ENCODE results near the gene PAPPA2. TPM values are rescaled to one million over a fixed set of nuclear protein-coding genes. Genes with fewer than 3 reads are reported as not detected.

The PAPPA2 gene
- total RNA-seq, 1 donor from 2014 or later: 3.1 TPM

DNA sequence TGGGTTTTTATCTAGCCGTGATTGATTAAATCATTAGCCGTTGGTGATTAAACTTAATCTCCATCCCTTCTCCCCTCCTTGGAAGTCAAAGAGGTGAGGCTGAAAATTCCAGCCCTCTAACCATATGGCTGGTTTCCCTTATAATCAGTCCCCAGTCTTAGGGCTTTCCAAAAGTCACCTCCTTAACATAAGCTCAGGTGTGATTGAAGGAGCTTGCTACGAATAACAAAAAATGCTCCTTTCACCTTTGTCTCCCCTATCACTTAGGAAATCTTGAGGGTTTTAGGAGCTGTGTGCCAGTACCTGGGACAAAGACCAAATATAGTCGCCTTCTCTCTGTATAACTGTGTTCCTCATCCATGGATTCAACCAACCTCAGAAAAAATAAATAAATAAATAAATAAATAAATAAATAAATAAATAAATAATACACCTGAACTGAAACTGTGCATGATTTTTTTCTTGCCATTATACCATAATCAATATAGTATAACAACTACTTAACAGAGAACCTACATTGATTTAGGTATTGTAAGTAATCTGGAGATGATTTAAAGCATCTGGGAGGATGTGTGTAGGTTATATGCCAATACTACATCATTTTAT, 82.2 kb downstream of the PAPPA2 start:
- H3K27ac ChIP-seq (ENCODE audit: low read depth, low read length): no peak overlapping the region
- peaks cover 2 to 7% (median 3%) of the 10 kb centered on the region in 3 donors for H3K27me3 ChIP-seq (ENCODE audit: control insufficient read depth in 3 of 3, insufficient read depth in 3 of 3, low read length in 3 of 3)
- H3K4me3 ChIP-seq (ENCODE audit: low read length in 3 of 3): no peak overlapping the region
- H3K36me3 ChIP-seq (ENCODE audit: control insufficient read depth in 3 of 3, insufficient read depth in 3 of 3, low read length in 3 of 3): no peaks in the 10 kb centered on the region
- H3K4me1 ChIP-seq (ENCODE audit: control insufficient read depth in 3 of 3, insufficient read depth in 3 of 3, low read length in 3 of 3): no peaks in the 10 kb centered on the region
- no peak overlapping the region for H3K9ac ChIP-seq (ENCODE audit: low read depth in 1 of 3, low read length in 3 of 3)
- no peaks in the 10 kb centered on the region for H3K9me3 ChIP-seq (ENCODE audit: control insufficient read depth in 3 of 3, low read length in 3 of 3)

DNA sequence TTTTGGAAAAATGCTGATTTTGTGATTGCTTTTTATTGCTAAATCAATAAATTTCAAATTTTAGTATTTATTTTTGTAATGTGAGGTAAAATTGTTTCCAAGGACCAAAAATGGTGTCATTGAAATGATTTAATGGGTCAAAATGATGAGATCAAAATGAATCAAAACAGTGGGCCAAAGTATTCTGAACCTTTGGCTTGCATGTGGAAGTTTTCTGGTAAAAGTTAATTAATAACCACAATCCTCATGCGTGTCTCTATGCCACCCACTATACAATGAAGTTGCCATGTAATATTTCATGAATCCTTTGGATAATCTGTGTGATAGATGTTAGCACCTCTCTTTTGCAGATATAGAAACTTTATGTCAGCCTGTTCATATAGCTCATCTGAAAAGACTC, 83.8 kb downstream of the PAPPA2 start:
- no peak overlapping the region for H3K9ac ChIP-seq (ENCODE audit: low read depth in 1 of 3, low read length in 3 of 3)
- peaks cover 0 to 8% (median 0%) of the 10 kb centered on the region in 3 donors for H3K4me1 ChIP-seq (ENCODE audit: control insufficient read depth in 3 of 3, insufficient read depth in 3 of 3, low read length in 3 of 3)
- H3K36me3 ChIP-seq (ENCODE audit: control insufficient read depth in 3 of 3, insufficient read depth in 3 of 3, low read length in 3 of 3): no peaks in the 10 kb centered on the region
- peaks cover 5 to 7% (median 5%) of the 10 kb centered on the region in 3 donors for H3K27me3 ChIP-seq (ENCODE audit: control insufficient read depth in 3 of 3, insufficient read depth in 3 of 3, low read length in 3 of 3)
- H3K4me3 ChIP-seq (ENCODE audit: low read length in 3 of 3): no peak overlapping the region
- no peaks in the 10 kb centered on the region for H3K9me3 ChIP-seq (ENCODE audit: control insufficient read depth in 3 of 3, low read length in 3 of 3)
- no peak overlapping the region for H3K27ac ChIP-seq (ENCODE audit: low read depth, low read length)

DNA sequence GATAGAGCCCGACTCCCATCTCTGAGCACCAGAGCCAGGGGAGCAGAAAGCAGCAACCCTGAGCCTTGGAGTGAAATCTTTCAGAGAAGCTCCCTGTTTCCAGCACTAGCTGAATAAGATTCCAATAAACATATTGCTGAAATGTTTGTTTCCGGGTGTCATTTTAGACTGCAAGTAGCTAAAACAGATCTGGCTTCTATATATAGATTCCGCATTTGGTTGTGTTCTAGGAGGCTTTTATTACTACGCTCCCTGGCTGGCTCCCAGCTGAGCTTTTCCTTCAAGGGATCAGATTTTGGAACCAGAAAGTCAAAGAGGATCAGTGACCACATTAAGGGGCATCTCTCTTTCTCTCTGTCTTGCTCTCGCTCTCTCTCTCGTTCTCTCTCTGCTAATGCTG, 88.2 kb downstream of the PAPPA2 start:
- Histone ChIP-seq H3K4me3 (ENCODE audit: low read length in 3 of 3) (no peak overlapping the region), H3K27ac (ENCODE audit: low read depth, low read length) (no peak overlapping the region), H3K27me3 (ENCODE audit: control insufficient read depth in 3 of 3, insufficient read depth in 3 of 3, low read length in 3 of 3) (peaks cover 10 to 28% (median 16%) of the 10 kb centered on the region in 3 donors), H3K36me3 (ENCODE audit: control insufficient read depth in 3 of 3, insufficient read depth in 3 of 3, low read length in 3 of 3) (no peaks in the 10 kb centered on the region), H3K9ac (ENCODE audit: low read depth in 1 of 3, low read length in 3 of 3) (no peak overlapping the region), H3K9me3 (ENCODE audit: control insufficient read depth in 3 of 3, low read length in 3 of 3) (no peaks in the 10 kb centered on the region), H3K4me1 (ENCODE audit: control insufficient read depth in 3 of 3, insufficient read depth in 3 of 3, low read length in 3 of 3) (peaks cover 0 to 9% (median 0%) of the 10 kb centered on the region in 3 donors)

DNA sequence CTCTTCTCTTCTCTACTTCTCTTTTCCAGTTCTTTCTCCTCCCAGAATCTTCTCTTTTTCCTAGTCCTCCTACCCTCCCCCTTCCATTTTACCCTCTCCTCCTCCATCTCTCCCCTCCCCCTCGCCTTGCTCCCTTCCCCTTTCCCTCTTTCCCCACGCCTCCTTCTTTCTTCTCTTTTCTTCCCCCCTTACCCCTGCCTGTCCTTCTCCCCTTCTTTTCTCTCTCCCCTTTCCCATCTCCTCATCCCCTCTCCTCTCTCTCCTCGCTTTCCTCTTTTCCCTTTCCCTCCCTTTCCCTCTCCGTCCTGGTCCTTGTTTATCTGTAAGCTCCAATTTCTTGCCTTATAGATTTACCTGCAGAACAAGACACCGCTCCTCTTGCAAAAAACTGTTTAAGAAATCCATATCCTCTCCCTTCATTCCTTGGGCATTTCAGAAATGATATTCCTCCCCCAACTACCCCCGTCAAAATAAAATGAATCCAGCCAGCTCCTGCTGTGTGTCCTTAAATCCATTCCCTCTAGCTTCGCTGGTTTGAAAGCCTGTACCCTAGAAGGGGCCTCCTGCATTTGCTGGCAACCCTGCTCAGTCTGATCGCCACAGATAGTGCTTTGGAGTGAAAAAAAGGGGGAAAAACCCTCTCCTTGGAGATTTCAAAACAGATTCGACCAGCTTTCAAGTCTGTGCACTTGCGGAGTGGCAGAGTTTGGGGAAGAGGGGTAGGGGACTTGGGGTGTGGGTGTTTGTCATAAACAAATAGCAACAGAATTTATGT, 89.4 kb downstream of the PAPPA2 start:
- Histone ChIP-seq H3K9me3 (ENCODE audit: control insufficient read depth in 3 of 3, low read length in 3 of 3) (no peaks in the 10 kb centered on the region), H3K27me3 (ENCODE audit: control insufficient read depth in 3 of 3, insufficient read depth in 3 of 3, low read length in 3 of 3) (peaks cover 14 to 28% (median 16%) of the 10 kb centered on the region in 3 donors), H3K36me3 (ENCODE audit: control insufficient read depth in 3 of 3, insufficient read depth in 3 of 3, low read length in 3 of 3) (no peaks in the 10 kb centered on the region), H3K27ac (ENCODE audit: low read depth, low read length) (no peak overlapping the region), H3K4me3 (ENCODE audit: low read length in 3 of 3) (no peak overlapping the region), H3K9ac (ENCODE audit: low read depth in 1 of 3, low read length in 3 of 3) (no peak overlapping the region), H3K4me1 (ENCODE audit: control insufficient read depth in 3 of 3, insufficient read depth in 3 of 3, low read length in 3 of 3) (peaks cover 0 to 9% (median 0%) of the 10 kb centered on the region in 3 donors)

- Histone ChIP-seq H3K4me3 (ENCODE audit: low read length in 3 of 3) (no peak overlapping the region), H3K36me3 (ENCODE audit: control insufficient read depth in 3 of 3, insufficient read depth in 3 of 3, low read length in 3 of 3) (no peaks in the 10 kb centered on the region), H3K9me3 (ENCODE audit: control insufficient read depth in 3 of 3, low read length in 3 of 3) (no peaks in the 10 kb centered on the region), H3K4me1 (ENCODE audit: control insufficient read depth in 3 of 3, insufficient read depth in 3 of 3, low read length in 3 of 3) (peaks cover 0 to 9% (median 0%) of the 10 kb centered on the region in 3 donors), H3K27me3 (ENCODE audit: control insufficient read depth in 3 of 3, insufficient read depth in 3 of 3, low read length in 3 of 3) (peaks cover 14 to 28% (median 16%) of the 10 kb centered on the region in 3 donors), H3K9ac (ENCODE audit: low read depth in 1 of 3, low read length in 3 of 3) (no peak overlapping the region), H3K27ac (ENCODE audit: low read depth, low read length) (no peak overlapping the region)
These were observed 90.0 kb downstream of the PAPPA2 start for GRCh38 chr1:176552999-176553398.

- Histone ChIP-seq H3K4me1 (ENCODE audit: control insufficient read depth in 3 of 3, insufficient read depth in 3 of 3, low read length in 3 of 3) (peaks cover 3 to 9% (median 5%) of the 10 kb centered on the region in 3 donors), H3K27me3 (ENCODE audit: control insufficient read depth in 3 of 3, insufficient read depth in 3 of 3, low read length in 3 of 3) (peaks cover 9 to 23% (median 9%) of the 10 kb centered on the region in 3 donors), H3K27ac (ENCODE audit: low read depth, low read length) (no peak overlapping the region), H3K9ac (ENCODE audit: low read depth in 1 of 3, low read length in 3 of 3) (no peak overlapping the region), H3K4me3 (ENCODE audit: low read length in 3 of 3) (no peak overlapping the region), H3K9me3 (ENCODE audit: control insufficient read depth in 3 of 3, low read length in 3 of 3) (no peaks in the 10 kb centered on the region), H3K36me3 (ENCODE audit: control insufficient read depth in 3 of 3, insufficient read depth in 3 of 3, low read length in 3 of 3) (no peaks in the 10 kb centered on the region)
These were observed 93.3 kb downstream of the PAPPA2 start for GRCh38 chr1:176556288-176556687.

DNA sequence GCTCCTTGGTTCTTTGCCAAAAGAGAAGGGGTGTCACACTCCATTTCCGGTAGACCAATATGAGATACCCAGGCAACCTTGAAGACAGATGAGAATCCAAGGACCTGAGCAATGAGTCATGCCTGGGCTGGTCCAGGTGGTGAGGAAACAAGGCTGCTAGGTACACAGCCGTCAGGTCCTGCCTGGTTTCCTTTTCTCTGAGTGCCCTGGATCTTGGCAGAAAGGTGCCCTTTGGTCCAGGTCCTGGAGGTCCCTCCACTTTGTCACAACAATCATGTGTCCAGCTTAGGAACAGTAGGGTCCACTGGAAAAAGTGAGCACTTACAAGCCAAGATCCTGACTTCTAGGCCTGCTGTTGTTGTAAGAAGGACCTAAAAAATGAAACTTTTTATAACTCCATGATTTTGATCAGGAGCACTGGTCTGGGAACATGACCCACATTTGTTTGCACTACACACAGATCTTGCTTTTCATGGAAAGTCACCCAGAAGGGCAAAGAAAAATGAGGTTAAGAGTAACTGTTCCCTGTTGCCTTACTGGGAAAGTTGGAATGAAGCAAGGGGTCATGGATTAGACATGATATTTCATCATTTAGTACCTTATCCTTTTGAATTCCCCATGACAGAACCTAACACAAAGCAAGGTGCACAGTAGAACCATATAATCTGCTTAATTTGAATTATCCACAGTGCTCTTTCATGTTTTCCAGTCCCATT, 94.7 kb downstream of the PAPPA2 start:
- H3K27me3 ChIP-seq (ENCODE audit: control insufficient read depth in 3 of 3, insufficient read depth in 3 of 3, low read length in 3 of 3): peaks cover 4 to 19% (median 5%) of the 10 kb centered on the region in 3 donors
- H3K9me3 ChIP-seq (ENCODE audit: control insufficient read depth in 3 of 3, low read length in 3 of 3): no peaks in the 10 kb centered on the region
- no peak overlapping the region for H3K4me3 ChIP-seq (ENCODE audit: low read length in 3 of 3)
- no peaks in the 10 kb centered on the region for H3K36me3 ChIP-seq (ENCODE audit: control insufficient read depth in 3 of 3, insufficient read depth in 3 of 3, low read length in 3 of 3)
- H3K9ac ChIP-seq (ENCODE audit: low read depth in 1 of 3, low read length in 3 of 3): no peak overlapping the region
- H3K4me1 ChIP-seq (ENCODE audit: control insufficient read depth in 3 of 3, insufficient read depth in 3 of 3, low read length in 3 of 3): peaks cover 3 to 5% (median 5%) of the 10 kb centered on the region in 3 donors
- H3K27ac ChIP-seq (ENCODE audit: low read depth, low read length): no peak overlapping the region

DNA sequence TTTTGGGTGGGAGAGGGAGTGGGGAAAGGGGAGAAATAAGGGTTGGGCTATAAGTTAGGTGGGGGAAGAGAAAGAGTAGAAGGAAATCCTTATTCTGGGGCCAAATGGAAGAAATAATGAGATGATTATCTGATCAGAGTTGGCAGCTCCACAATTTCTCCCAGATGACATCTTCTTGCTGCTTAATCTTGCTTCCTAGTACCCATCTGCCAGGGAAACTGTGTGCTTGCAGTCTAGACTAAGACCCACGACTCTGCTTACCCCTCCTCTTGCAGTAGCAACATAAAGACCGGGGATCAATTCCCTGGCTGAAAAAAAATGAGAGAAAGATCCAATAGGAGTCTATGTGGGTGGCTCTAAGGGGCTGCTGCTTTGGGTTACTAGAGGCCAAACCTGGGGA, 95.6 kb downstream of the PAPPA2 start:
- Histone ChIP-seq H3K4me3 (ENCODE audit: low read length in 3 of 3) (no peak overlapping the region), H3K9me3 (ENCODE audit: control insufficient read depth in 3 of 3, low read length in 3 of 3) (no peaks in the 10 kb centered on the region), H3K4me1 (ENCODE audit: control insufficient read depth in 3 of 3, insufficient read depth in 3 of 3, low read length in 3 of 3) (peaks cover 3 to 5% (median 5%) of the 10 kb centered on the region in 3 donors), H3K9ac (ENCODE audit: low read depth in 1 of 3, low read length in 3 of 3) (no peak overlapping the region), H3K27me3 (ENCODE audit: control insufficient read depth in 3 of 3, insufficient read depth in 3 of 3, low read length in 3 of 3) (peaks cover 4 to 12% (median 5%) of the 10 kb centered on the region in 3 donors), H3K27ac (ENCODE audit: low read depth, low read length) (no peak overlapping the region), H3K36me3 (ENCODE audit: control insufficient read depth in 3 of 3, insufficient read depth in 3 of 3, low read length in 3 of 3) (no peaks in the 10 kb centered on the region)

DNA sequence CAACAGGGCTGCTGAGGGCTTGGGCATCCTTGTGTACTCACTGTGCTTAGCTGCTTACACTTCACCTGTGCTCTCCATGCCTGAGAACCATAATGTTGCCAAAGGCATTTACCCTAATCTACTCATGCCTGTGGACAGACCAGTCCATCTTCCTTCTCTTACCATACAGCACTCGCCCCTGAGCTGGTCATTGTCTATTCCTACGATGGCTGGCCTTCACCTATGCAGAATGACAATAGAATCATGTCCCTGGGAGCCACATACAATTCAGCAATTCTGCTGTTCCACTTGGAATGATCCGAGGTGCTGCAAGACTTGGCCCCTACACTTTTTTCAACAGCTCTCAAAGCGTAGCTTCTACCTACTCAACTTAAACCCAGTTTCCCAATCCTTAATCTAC, 96.5 kb downstream of the PAPPA2 start:
- Histone ChIP-seq H3K9me3 (ENCODE audit: control insufficient read depth in 3 of 3, low read length in 3 of 3) (no peaks in the 10 kb centered on the region), H3K4me1 (ENCODE audit: control insufficient read depth in 3 of 3, insufficient read depth in 3 of 3, low read length in 3 of 3) (peaks cover 3 to 5% (median 5%) of the 10 kb centered on the region in 3 donors), H3K9ac (ENCODE audit: low read depth in 1 of 3, low read length in 3 of 3) (no peak overlapping the region), H3K27me3 (ENCODE audit: control insufficient read depth in 3 of 3, insufficient read depth in 3 of 3, low read length in 3 of 3) (peaks cover 0 to 7% (median 4%) of the 10 kb centered on the region in 3 donors), H3K36me3 (ENCODE audit: control insufficient read depth in 3 of 3, insufficient read depth in 3 of 3, low read length in 3 of 3) (no peaks in the 10 kb centered on the region), H3K27ac (ENCODE audit: low read depth, low read length) (no peak overlapping the region), H3K4me3 (ENCODE audit: low read length in 3 of 3) (no peak overlapping the region)
